ENCODE measurements around the gene KRT10. TPM values are rescaled to one million over a fixed set of nuclear protein-coding genes. Genes with fewer than 3 reads are reported as not detected.
"Not testable (repeated sequence)": the region's sequence is repeated elsewhere in the genome, so short reads cannot be mapped to it uniquely, and the experiment has no call there.

Gene KRT10
- 45.0 and 61.1 TPM in 2 replicates for total RNA-seq (2014; rRNA removed; shearing (Covaris generic))

- DNase-seq (ENCODE audit: low spot score) = no peak
These were observed at the start of gene KRT10 for GRCh38 chr17:40822132-40822812. TSS of gene KRT10 (minus strand) at chr17:40822614. CDS start at chr17:40822585, 29 bp downstream.

- no peak for DNase-seq (ENCODE audit: low spot score)
These were observed 48.9 kb upstream of the KRT10 start for GRCh38 chr17:40871316-40871715.

GRCh38 chr17:40870136-40870535 is 47.7 kb upstream of the KRT10 start:
- no peak for DNase-seq (ENCODE audit: low spot score)

GRCh38 chr17:40866838-40867237 is 44.4 kb upstream of the KRT10 start, which contains the start of gene KRT12:
TSS of gene KRT12 (minus strand) at chr17:40867223. CDS start at chr17:40867186, 37 bp downstream.
- no peak for DNase-seq (ENCODE audit: low spot score)

GRCh38 chr17:40864661-40865390 is 42.4 kb upstream of the KRT10 start:
- DNase-seq (ENCODE audit: low spot score) = no peak

GRCh38 chr17:40862985-40863733 is 40.7 kb upstream of the KRT10 start:
- DNase-seq (ENCODE audit: low spot score) = no peak

GRCh38 chr17:40859536-40859935 is 37.1 kb upstream of the KRT10 start:
- DNase-seq (ENCODE audit: low spot score) = no peak

GRCh38 chr17:40858667-40859066 is 36.3 kb upstream of the KRT10 start:
- DNase-seq (ENCODE audit: low spot score) = not testable (repeated sequence)

GRCh38 chr17:40857535-40857934 is 35.1 kb upstream of the KRT10 start:
- DNase-seq (ENCODE audit: low spot score) = no peak

GRCh38 chr17:40854175-40854814 is 31.9 kb upstream of the KRT10 start:
- peak; percentile 74 for DNase-seq (ENCODE audit: low spot score)

- DNase-seq (ENCODE audit: low spot score) = no peak
These were observed 29.9 kb upstream of the KRT10 start for GRCh38 chr17:40852364-40852763.

- no peak for DNase-seq (ENCODE audit: low spot score)
These were observed 28.0 kb upstream of the KRT10 start for GRCh38 chr17:40850293-40850972.

- no peak for DNase-seq (ENCODE audit: low spot score)
These were observed 27.3 kb upstream of the KRT10 start for GRCh38 chr17:40849723-40850122.

- no peak for DNase-seq (ENCODE audit: low spot score)
These were observed 26.3 kb upstream of the KRT10 start for GRCh38 chr17:40848583-40849235.

GRCh38 chr17:40846515-40847144 is 24.2 kb upstream of the KRT10 start:
- DNase-seq (ENCODE audit: low spot score) = no peak

GRCh38 chr17:40844671-40845107 is 22.3 kb upstream of the KRT10 start:
- no peak for DNase-seq (ENCODE audit: low spot score)

GRCh38 chr17:40843242-40843641 is 20.8 kb upstream of the KRT10 start:
- DNase-seq (ENCODE audit: low spot score) = no peak

- DNase-seq (ENCODE audit: low spot score) = no peak
These were observed 18.8 kb upstream of the KRT10 start for GRCh38 chr17:40841246-40841645.

- no peak for DNase-seq (ENCODE audit: low spot score)
These were observed 16.8 kb upstream of the KRT10 start for GRCh38 chr17:40839194-40839593.

GRCh38 chr17:40836020-40836419 is 13.6 kb upstream of the KRT10 start:
- no peak for DNase-seq (ENCODE audit: low spot score)
